Measurements from ENCODE around the gene ZNF335.

ZNF335 gene

DNA sequence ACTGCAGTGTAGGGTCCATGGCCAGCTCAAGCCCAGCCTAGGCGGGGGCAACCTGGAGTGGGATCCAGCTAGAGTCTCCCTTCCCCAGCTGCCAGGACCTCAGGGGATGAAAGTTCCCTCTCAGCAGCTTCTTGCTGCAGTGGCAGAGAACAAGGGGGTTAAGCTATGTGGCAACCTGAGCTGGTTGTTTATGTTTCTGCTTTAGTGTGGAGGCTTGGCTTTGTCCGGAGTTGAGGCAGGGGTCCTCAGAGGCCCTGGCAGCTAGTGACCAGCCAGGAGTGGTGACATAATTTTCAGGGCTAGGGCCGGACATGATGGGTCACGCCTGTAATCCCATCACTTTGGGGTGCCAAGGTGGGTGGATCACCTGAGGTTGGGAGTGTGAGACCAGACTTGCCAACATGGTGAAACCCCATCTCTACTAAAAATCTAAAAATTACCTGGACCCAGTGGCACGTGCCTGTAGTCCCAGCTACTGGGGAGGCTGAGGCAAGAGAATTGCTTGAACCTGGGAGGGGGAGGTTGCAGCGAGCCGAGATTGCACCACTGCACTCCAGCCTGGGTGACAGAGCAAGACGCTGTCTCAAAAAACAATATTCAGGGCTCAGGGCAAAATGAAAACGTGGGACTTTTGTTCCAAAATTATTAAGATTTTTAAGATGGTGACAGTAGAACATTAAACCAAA, 46.0 kb downstream of the ZNF335 start:
- no peak for TF ChIP-seq CTCF (IDR thresholded peaks at IDR 0.05; ENCODE audit: insufficient read depth, missing control alignments)
- FAIRE-seq (no peak), DNase-seq (ENCODE audit: insufficient read length, low spot score) (no peak)

GRCh38 chr20:45924391-45925261, 47.4 kb downstream of the ZNF335 start:
- TF ChIP-seq CTCF (IDR thresholded peaks at IDR 0.05; ENCODE audit: insufficient read depth, missing control alignments): no peak
- FAIRE-seq (no peak), DNase-seq (ENCODE audit: insufficient read length, low spot score) (no peak)

GRCh38 chr20:45921337-45922189, 50.4 kb downstream of the ZNF335 start:
- DNase-seq (ENCODE audit: insufficient read length, low spot score) (no peak), FAIRE-seq (no peak)
- no peak for TF ChIP-seq CTCF (IDR thresholded peaks at IDR 0.05; ENCODE audit: insufficient read depth, missing control alignments)

- no peak for TF ChIP-seq CTCF (IDR thresholded peaks at IDR 0.05; ENCODE audit: insufficient read depth, missing control alignments)
- DNase-seq (ENCODE audit: insufficient read length, low spot score) (no peak), FAIRE-seq (no peak)
These were observed 51.3 kb downstream of the ZNF335 start for GRCh38 chr20:45920462-45921336.

- FAIRE-seq (no peak), DNase-seq (ENCODE audit: insufficient read length, low spot score) (no peak)
- no peak for TF ChIP-seq CTCF (IDR thresholded peaks at IDR 0.05; ENCODE audit: insufficient read depth, missing control alignments)
These were observed 52.2 kb downstream of the ZNF335 start for GRCh38 chr20:45919542-45920399.
